Measurements from ENCODE around the gene CCDC192. TPM values are rescaled to one million over a fixed set of nuclear protein-coding genes. Genes with fewer than 3 reads are reported as not detected.

CCDC192 gene
- total RNA-seq, 1 donor from 2014 or later = 0.31 TPM

- H3K9me3 Mint-ChIP-seq = no peaks in the 10 kb centered on the region
- H3K27ac Mint-ChIP-seq = no peak overlapping the region
- no peak for DNase-seq (ENCODE audit: extremely low spot score, unreplicated experiment)
- peaks cover 42% of the 10 kb centered on the region for H3K4me1 Mint-ChIP-seq (ENCODE audit: unreplicated experiment)
- no peak overlapping the region for H3K4me3 Mint-ChIP-seq
- TF ChIP-seq CTCF (conservative IDR thresholded peaks at IDR 0.05) = no peak
- peaks cover 11% of the 10 kb centered on the region for H3K36me3 Mint-ChIP-seq
- no peaks in the 10 kb centered on the region for H3K27me3 Mint-ChIP-seq
These were observed 258.6 kb downstream of the CCDC192 start for GRCh38 chr5:127961763-127962145.

- H3K9me3 Mint-ChIP-seq = no peaks in the 10 kb centered on the region
- H3K36me3 Mint-ChIP-seq = peaks cover 11% of the 10 kb centered on the region
- no peak overlapping the region for H3K27ac Mint-ChIP-seq
- H3K27me3 Mint-ChIP-seq = no peaks in the 10 kb centered on the region
- DNase-seq (ENCODE audit: extremely low spot score, unreplicated experiment) = no peak
- TF ChIP-seq CTCF (conservative IDR thresholded peaks at IDR 0.05) = no peak
- H3K4me3 Mint-ChIP-seq = no peak overlapping the region
- peaks cover 36% of the 10 kb centered on the region for H3K4me1 Mint-ChIP-seq (ENCODE audit: unreplicated experiment)
These were observed 259.3 kb downstream of the CCDC192 start for GRCh38 chr5:127962491-127962890.

- H3K27ac Mint-ChIP-seq = no peak overlapping the region
- peaks cover 29% of the 10 kb centered on the region for H3K4me1 Mint-ChIP-seq (ENCODE audit: unreplicated experiment)
- no peaks in the 10 kb centered on the region for H3K27me3 Mint-ChIP-seq
- no peak for DNase-seq (ENCODE audit: extremely low spot score, unreplicated experiment)
- no peak overlapping the region for H3K4me3 Mint-ChIP-seq
- H3K9me3 Mint-ChIP-seq = no peaks in the 10 kb centered on the region
- TF ChIP-seq CTCF (conservative IDR thresholded peaks at IDR 0.05) = no peak
- H3K36me3 Mint-ChIP-seq = peaks cover 11% of the 10 kb centered on the region
These were observed 260.0 kb downstream of the CCDC192 start for GRCh38 chr5:127963233-127963632.

- no peak overlapping the region for H3K27ac Mint-ChIP-seq
- TF ChIP-seq CTCF (conservative IDR thresholded peaks at IDR 0.05) = no peak
- no peak for DNase-seq (ENCODE audit: extremely low spot score, unreplicated experiment)
These were observed 260.7 kb downstream of the CCDC192 start for GRCh38 chr5:127963931-127964330.

GRCh38 chr5:127967323-127967982, 264.3 kb downstream of the CCDC192 start:
- no peak for TF ChIP-seq CTCF (conservative IDR thresholded peaks at IDR 0.05)
- DNase-seq (ENCODE audit: extremely low spot score, unreplicated experiment) = no peak
- no peaks in the 10 kb centered on the region for H3K27me3 Mint-ChIP-seq
- H3K27ac Mint-ChIP-seq = no peak overlapping the region
- no peaks in the 10 kb centered on the region for H3K9me3 Mint-ChIP-seq
- peaks cover 9% of the 10 kb centered on the region for H3K4me1 Mint-ChIP-seq (ENCODE audit: unreplicated experiment)
- peaks cover 11% of the 10 kb centered on the region for H3K36me3 Mint-ChIP-seq
- no peak overlapping the region for H3K4me3 Mint-ChIP-seq

More at GRCh38 chr5:127963931-127964330, 260.7 kb downstream of the CCDC192 start:
- H3K4me3 Mint-ChIP-seq = no peak overlapping the region
- peaks cover 11% of the 10 kb centered on the region for H3K36me3 Mint-ChIP-seq
- H3K4me1 Mint-ChIP-seq (ENCODE audit: unreplicated experiment) = peaks cover 22% of the 10 kb centered on the region
- no peaks in the 10 kb centered on the region for H3K9me3 Mint-ChIP-seq
- H3K27me3 Mint-ChIP-seq = no peaks in the 10 kb centered on the region

Measured in type B pancreatic cell (in vitro differentiated cells).